B cell (primary cell): ENCODE results near the gene PFDN1. TPM values are rescaled to one million over a fixed set of nuclear protein-coding genes. Genes with fewer than 3 reads are reported as not detected.

Experiments
- ATAC-seq: fragments of 200-7000 bp; cut with Tn5 transposase; one replicate; pipeline ENCODE4 v1.10.0; 2021; ENCODE audit warnings: low read depth, mild to moderate bottlenecking, moderate number of reproducible peaks, moderate library complexity
- CTCF ChIA-PET: fragments of 350-600 bp; sonication (Branson Sonifier 250); formaldehyde crosslinking; loops from one replicate; lab custom pipeline; 2021; ENCODE audit warnings: antibody characterized with exemption, inconsistent platforms; lab: Charles Lee
- POLR2A ChIA-PET: fragments of 350-600 bp; sonication (Branson Sonifier 250); formaldehyde crosslinking; loops from one replicate; lab custom pipeline; 2021; ENCODE audit warnings: antibody characterized with exemption; lab: Charles Lee
- DNase-seq: peaks from one replicate; pipeline ENCODE4 v3.0.0; 2013
- H2AFZ ChIP-seq: 2 replicates; pipeline ENCODE4 v1.6.1; 2012; ENCODE audit warnings: mild to moderate bottlenecking, low read depth, low read length; ENCODE audit not compliant: insufficient read depth, poor library complexity, severe bottlenecking
- H3K27ac ChIP-seq, 2 donors: 1 replicate in 1 of 2; 2 replicates in 1 of 2; pipeline ENCODE4 v1.5.1; 2012 to 2013; ENCODE audit warnings: low read length in 2 of 2, mild to moderate bottlenecking in 2 of 2, moderate library complexity in 1 of 2
- H3K27me3 ChIP-seq, 4 experiments: fragments of 200-600 bp in 1 of 4; sonication (generic) in 1 of 4; replicated peaks in 1 of 4; 1 replicate in 2 of 4; 2 replicates in 2 of 4; pipeline versions ENCODE4 v1.6.1 to v1.7.0; 2013 to 2016; ENCODE audit warnings: low read length in 3 of 4, mild to moderate bottlenecking in 2 of 4, mixed read lengths in 1 of 4, moderate library complexity in 1 of 4; ENCODE audit not compliant: insufficient read depth in 4 of 4, control insufficient read depth in 3 of 4; ENCODE audit errors: control extremely low read depth in 1 of 4
- H3K36me3 ChIP-seq, 2 experiments: replicated peaks in 1 of 2; 1 replicate in 1 of 2; 2 replicates in 1 of 2; pipeline versions ENCODE4 v1.6.1 to v1.7.1; 2013; ENCODE audit warnings: low read length in 1 of 2; ENCODE audit not compliant: insufficient read depth in 2 of 2, control insufficient read depth in 1 of 2; ENCODE audit errors: control extremely low read depth in 1 of 2, extremely low read depth in 1 of 2
- H3K4me1 ChIP-seq, 2 donors: fragments of 200-600 bp in 1 of 2; sonication (generic) in 1 of 2; 1 replicate in 1 of 2; 2 replicates in 1 of 2; pipeline versions ENCODE4 v1.5.1 to v1.6.1; 2013 to 2017; ENCODE audit warnings: low read length in 2 of 2; ENCODE audit not compliant: control insufficient read depth in 2 of 2, insufficient read depth in 2 of 2
- H3K4me2 ChIP-seq: replicated peaks from 2 replicates; pipeline ENCODE3; 2012; ENCODE audit warnings: mild to moderate bottlenecking, low read depth, low read length; ENCODE audit not compliant: poor library complexity, severe bottlenecking
- H3K4me3 ChIP-seq, 5 experiments: fragments of 200-600 bp in 1 of 5; sonication (generic) in 1 of 5; 1 replicate in 3 of 5; 2 replicates in 2 of 5; pipeline versions ENCODE4 v1.5.1 to v1.7.0; 2011 to 2016; ENCODE audit warnings: low read length in 4 of 5, mild to moderate bottlenecking in 4 of 5, low read depth in 2 of 5, control low read depth in 1 of 5, moderate library complexity in 1 of 5; ENCODE audit not compliant: insufficient read depth in 1 of 5; ENCODE audit errors: control extremely low read depth in 1 of 5, extremely low read depth in 1 of 5
- H3K79me2 ChIP-seq: fragments of 200-600 bp; sonication (generic); one replicate; pipeline ENCODE4 v1.6.0; 2016; ENCODE audit warnings: low read length; ENCODE audit not compliant: control insufficient read depth, insufficient read depth
- H3K9ac ChIP-seq: fragments of 200-600 bp; sonication (generic); 2 replicates; pipeline ENCODE4 v1.6.1; 2017; ENCODE audit warnings: mild to moderate bottlenecking, low read length, moderate library complexity
- H3K9me3 ChIP-seq, 3 donors: one replicate each; pipeline versions ENCODE4 v1.6.1 to v1.7.1; 2013; ENCODE audit warnings: low read length in 2 of 3; ENCODE audit not compliant: control insufficient read depth in 2 of 3, insufficient read depth in 1 of 3; ENCODE audit errors: control extremely low read depth in 1 of 3
- H4K20me1 ChIP-seq: 2 replicates; pipeline ENCODE4 v1.6.0; 2012; ENCODE audit warnings: mild to moderate bottlenecking, low read length; ENCODE audit not compliant: insufficient read depth, control insufficient read depth, poor library complexity, severe bottlenecking
- H3K27ac Mint-ChIP-seq: one replicate; pipeline ENCODE4 v1.8.0; 2021; ENCODE audit warnings: mixed read lengths
- H3K27me3 Mint-ChIP-seq: one replicate; pipeline ENCODE4 v1.8.0; 2021; ENCODE audit warnings: mixed read lengths
- H3K4me1 Mint-ChIP-seq: one replicate; pipeline ENCODE4 v1.8.0; 2021; ENCODE audit warnings: mixed read lengths
- H3K4me3 Mint-ChIP-seq: one replicate; pipeline ENCODE4 v1.8.0; 2021; ENCODE audit warnings: mixed read lengths
- H3K9me3 Mint-ChIP-seq: one replicate; pipeline ENCODE4 v1.8.0; 2022; ENCODE audit warnings: mixed read lengths; ENCODE audit not compliant: insufficient read depth
- EZH2 ChIP-seq: IDR thresholded peaks from 2 replicates; pipeline ENCODE4 v1.6.1; 2012; ENCODE audit warnings: borderline replicate concordance, low read depth, mild to moderate bottlenecking, moderate library complexity, low read length; ENCODE audit not compliant: insufficient read depth, poor library complexity, severe bottlenecking
- WGBS: methylation state at CpG from one replicate; pipeline ENCODE4 v1.1.5; 2013; ENCODE audit warnings: missing lambda C conversion rate; ENCODE audit not compliant: insufficient coverage; 5-methylcytosine and 5-hydroxymethylcytosine counted together
- intact Hi-C: fragments of 100-400 bp; cut with micrococcal nuclease; formaldehyde crosslinking; loops from one replicate; pipeline ENCODE4 v1.10.0; 2022
- polyA plus RNA-seq: library from polyadenylated mRNA; depleted of rRNA; stranded (reverse); fragments of >200 nt; gene quantifications from 2 replicates; pipeline ENCODE4 v1.2.3, GENCODE V29; 2012
- total RNA-seq, 2 donors: library from RNA; stranded (reverse); fragments of 120-200 nt in 1 of 2; gene quantifications; 1 replicate in 1 of 2; 2 replicates in 1 of 2; pipeline versions ENCODE4 v1.2.3 to v1.2.4, GENCODE V29; 2013 to 2022
- TF ChIP-seq, protein P1 (sequence below): fragments of 200-600 bp; IDR thresholded peaks from one replicate; pipeline ENCODE4 v1.8.0; 2022; ENCODE audit warnings: antibody characterized with exemption, mild to moderate bottlenecking

PFDN1 gene
- total and polyA plus RNA-seq, 2 donors (not counting 1 experiment from before 2014, with no cell fraction given) = 30.3 to 31.2 TPM

DNA sequence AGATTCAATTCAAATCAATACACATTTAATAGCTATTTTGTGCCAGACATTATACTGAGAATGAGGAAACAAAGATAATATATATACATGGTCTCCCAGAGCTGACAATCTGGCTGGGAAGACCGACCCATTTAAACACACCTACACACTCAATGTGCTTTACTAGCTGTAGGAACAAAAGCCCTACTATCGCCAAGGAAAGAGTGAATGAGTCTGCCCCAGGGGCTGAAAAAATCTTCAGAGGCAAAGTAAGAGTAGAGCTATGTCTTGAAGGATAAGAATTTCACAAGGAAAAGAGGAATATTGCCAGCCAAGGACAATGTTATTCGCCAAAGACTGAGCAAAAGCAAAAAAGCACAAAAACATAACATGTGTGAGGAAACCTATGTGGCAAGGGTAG lies 6.6 kb downstream of the PFDN1 start:
- Histone ChIP-seq H3K9ac (no peak overlapping the region), H4K20me1 (no peaks in the 10 kb centered on the region), H3K4me2 (no peak overlapping the region), H3K9me3 (no peaks in the 10 kb centered on the region), H3K79me2 (peaks cover 73% of the 10 kb centered on the region), H3K4me3 (no peak overlapping the region), H3K4me1 (peaks cover 0 to 10% of the 10 kb centered on the region in 2 donors), H3K27ac (no peak overlapping the region), H3K36me3 (peaks cover 4 to 5% of the 10 kb centered on the region in 2 experiments), H2AFZ (no peak overlapping the region), H3K27me3 (no peaks in the 10 kb centered on the region)
- DNase-seq (no peak), ATAC-seq (no peak)
- WGBS = 100% methylated on average over 1 of the region's 3 CpGs
- intact Hi-C loops = no loop called here
- H3K27ac Mint-ChIP-seq = no peak overlapping the region
- ChIA-PET CTCF (no interaction called here), POLR2A (no interaction called here)
- H3K27me3 Mint-ChIP-seq = no peaks in the 10 kb centered on the region
- TF ChIP-seq EZH2 = no peak
- TF ChIP-seq, protein P1, sequence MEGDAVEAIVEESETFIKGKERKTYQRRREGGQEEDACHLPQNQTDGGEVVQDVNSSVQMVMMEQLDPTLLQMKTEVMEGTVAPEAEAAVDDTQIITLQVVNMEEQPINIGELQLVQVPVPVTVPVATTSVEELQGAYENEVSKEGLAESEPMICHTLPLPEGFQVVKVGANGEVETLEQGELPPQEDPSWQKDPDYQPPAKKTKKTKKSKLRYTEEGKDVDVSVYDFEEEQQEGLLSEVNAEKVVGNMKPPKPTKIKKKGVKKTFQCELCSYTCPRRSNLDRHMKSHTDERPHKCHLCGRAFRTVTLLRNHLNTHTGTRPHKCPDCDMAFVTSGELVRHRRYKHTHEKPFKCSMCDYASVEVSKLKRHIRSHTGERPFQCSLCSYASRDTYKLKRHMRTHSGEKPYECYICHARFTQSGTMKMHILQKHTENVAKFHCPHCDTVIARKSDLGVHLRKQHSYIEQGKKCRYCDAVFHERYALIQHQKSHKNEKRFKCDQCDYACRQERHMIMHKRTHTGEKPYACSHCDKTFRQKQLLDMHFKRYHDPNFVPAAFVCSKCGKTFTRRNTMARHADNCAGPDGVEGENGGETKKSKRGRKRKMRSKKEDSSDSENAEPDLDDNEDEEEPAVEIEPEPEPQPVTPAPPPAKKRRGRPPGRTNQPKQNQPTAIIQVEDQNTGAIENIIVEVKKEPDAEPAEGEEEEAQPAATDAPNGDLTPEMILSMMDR = no peak
- H3K4me3 Mint-ChIP-seq = no peak overlapping the region
- no peaks in the 10 kb centered on the region for H3K9me3 Mint-ChIP-seq
- H3K4me1 Mint-ChIP-seq = peaks cover 24% of the 10 kb centered on the region

DNA sequence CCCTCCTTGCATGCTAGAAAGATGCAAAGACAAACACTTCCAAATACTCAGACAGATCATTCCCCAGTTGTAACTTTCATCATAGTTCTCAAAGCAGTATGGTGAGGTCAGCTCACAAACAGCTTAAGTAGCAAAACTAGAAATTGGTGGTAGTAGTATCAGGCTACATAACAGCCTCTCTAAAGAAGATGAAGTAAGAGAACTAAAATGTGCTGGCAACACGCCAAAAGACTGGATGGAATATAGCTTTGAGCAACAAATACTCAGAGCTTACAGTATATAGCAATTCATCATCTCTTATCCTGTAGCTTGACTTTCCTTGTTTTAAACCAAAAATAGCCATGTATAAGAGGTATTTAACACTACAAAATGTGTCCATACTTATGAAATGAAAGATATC lies 7.5 kb downstream of the PFDN1 start:
- Mint-ChIP-seq H3K9me3 (no peaks in the 10 kb centered on the region), H3K27me3 (no peaks in the 10 kb centered on the region), H3K27ac (peak overlapping the region; percentile 32), H3K4me1 (peaks cover 24% of the 10 kb centered on the region), H3K4me3 (no peak overlapping the region)
- H3K4me1 ChIP-seq = peaks cover 0 to 10% of the 10 kb centered on the region in 2 donors
- ChIA-PET CTCF (no interaction called here), POLR2A (interaction anchor here (0.5 kb wide), 1 partner anchor 30 kb away, joined by 4 read pairs; no protein-coding TSS in a partner anchor)
- no peak overlapping the region for H3K27ac ChIP-seq
- H3K36me3 ChIP-seq = peaks cover 4 to 5% of the 10 kb centered on the region in 2 experiments
- no peak overlapping the region for H2AFZ ChIP-seq
- no peaks in the 10 kb centered on the region for H3K9me3 ChIP-seq
- H3K4me3 ChIP-seq = no peak overlapping the region
- ATAC-seq (no peak), DNase-seq (peak; percentile 13)
- no peak overlapping the region for H3K4me2 ChIP-seq
- intact Hi-C loops = no loop called here
- TF ChIP-seq, protein P1 = no peak
- TF ChIP-seq EZH2 = no peak
- no peaks in the 10 kb centered on the region for H3K27me3 ChIP-seq
- WGBS = no CpG with 5 or more reads among the region's 1 CpG
- peaks cover 73% of the 10 kb centered on the region for H3K79me2 ChIP-seq
- no peak overlapping the region for H3K9ac ChIP-seq
- no peaks in the 10 kb centered on the region for H4K20me1 ChIP-seq
